Stimulated activated CD4-positive, alpha-beta T cell treated with anti-CD3 and anti-CD28 coated beads, TNF-alpha, amount 100 ng/mL, for 4 hours (primary cell): Measurements from ENCODE around the gene STAT3.
"Not testable (repeated sequence)": the region's sequence is repeated elsewhere in the genome, so short reads cannot be mapped to it uniquely, and the experiment has no call there.

Experiments
- DNase-seq, 3 experiments: peaks; one replicate each; pipeline ENCODE4 v3.0.0-alpha.2; 2020; ENCODE audit warnings: low read depth in 3 of 3

Gene STAT3

GRCh38 chr17:42386777-42387657 lies 1.2 kb downstream of the STAT3 start:
- no peak for DNase-seq

DNA sequence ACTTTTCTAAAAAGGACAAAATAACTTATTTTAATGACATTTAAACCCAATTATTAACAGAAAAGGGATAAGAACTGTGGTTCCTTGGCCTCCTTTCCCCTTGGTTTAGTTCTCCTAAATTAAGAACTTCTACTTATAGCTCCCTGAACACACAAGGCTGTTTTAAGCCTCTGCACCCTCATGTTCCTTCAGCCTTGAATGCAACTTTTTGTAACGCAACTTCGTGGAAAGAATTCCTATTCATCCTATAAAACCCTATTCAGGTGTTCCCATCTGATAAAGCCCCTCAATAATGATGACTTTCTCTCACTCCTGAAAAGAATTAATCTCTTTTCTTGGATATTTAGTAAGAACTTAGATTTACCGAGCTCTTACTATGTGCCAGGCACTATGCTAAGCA lies 6.3 kb downstream of the STAT3 start:
- DNase-seq, result no peak

GRCh38 chr17:42380935-42381334 lies 7.3 kb downstream of the STAT3 start:
- no peak for DNase-seq

- no peak for DNase-seq
Observed at GRCh38 chr17:42378959-42379594, 9.2 kb downstream of the STAT3 start.

- no peak for DNase-seq
Observed at GRCh38 chr17:42378359-42378958, 9.8 kb downstream of the STAT3 start.

- DNase-seq, result no peak
Observed at GRCh38 chr17:42373896-42374295, 14.3 kb downstream of the STAT3 start.

- no peak for DNase-seq
Observed at GRCh38 chr17:42372142-42372541, 16.1 kb downstream of the STAT3 start.

GRCh38 chr17:42368797-42369561 lies 19.3 kb downstream of the STAT3 start:
- DNase-seq, result not testable (repeated sequence)

DNA sequence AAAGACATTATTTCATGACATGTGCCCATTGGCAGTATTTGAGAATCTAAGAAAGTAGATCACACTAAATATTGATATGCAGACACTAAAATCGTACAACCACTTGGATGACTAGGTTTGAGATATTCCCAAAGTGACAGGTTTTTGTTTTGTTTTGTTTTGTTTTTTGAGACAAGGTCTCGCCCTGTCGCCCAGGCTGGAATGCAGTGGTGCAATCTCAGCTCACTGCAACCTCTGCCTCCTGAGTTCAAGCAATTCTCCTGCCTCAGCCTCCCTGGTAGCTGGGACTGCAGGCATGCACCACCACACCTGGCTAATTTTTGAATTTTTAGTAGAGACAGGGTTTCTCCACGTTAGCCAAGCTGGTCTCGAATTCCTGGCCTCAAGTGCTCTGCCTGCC lies 19.9 kb downstream of the STAT3 start:
- DNase-seq, result not testable (repeated sequence)

GRCh38 chr17:42366176-42367023 lies 21.8 kb downstream of the STAT3 start:
- DNase-seq, result not testable (repeated sequence)

DNA sequence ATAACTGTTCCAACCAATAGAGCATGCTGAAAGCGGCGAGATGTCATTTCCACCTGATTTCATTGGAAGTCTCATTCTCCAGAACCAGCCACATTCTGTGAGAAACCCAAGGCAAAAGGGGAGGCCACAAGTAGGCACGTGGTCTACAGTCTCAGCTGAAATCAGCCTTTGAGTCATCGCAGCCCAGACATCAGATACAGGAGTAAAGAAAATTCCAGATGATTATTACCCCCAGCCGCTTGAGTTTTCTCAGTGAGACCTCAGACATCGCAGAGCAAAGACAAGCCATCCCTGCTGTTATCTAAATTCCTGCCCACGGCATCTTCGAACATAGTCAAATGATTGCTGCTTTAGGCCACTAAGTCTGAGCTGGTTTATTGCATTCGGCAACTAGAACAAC lies 23.1 kb downstream of the STAT3 start:
- no peak for DNase-seq

GRCh38 chr17:42363767-42364585 lies 24.3 kb downstream of the STAT3 start:
- peak in 1 of 3 experiments; percentile 9 for DNase-seq

GRCh38 chr17:42363231-42363630 lies 25.0 kb downstream of the STAT3 start:
- DNase-seq, result no peak

DNA sequence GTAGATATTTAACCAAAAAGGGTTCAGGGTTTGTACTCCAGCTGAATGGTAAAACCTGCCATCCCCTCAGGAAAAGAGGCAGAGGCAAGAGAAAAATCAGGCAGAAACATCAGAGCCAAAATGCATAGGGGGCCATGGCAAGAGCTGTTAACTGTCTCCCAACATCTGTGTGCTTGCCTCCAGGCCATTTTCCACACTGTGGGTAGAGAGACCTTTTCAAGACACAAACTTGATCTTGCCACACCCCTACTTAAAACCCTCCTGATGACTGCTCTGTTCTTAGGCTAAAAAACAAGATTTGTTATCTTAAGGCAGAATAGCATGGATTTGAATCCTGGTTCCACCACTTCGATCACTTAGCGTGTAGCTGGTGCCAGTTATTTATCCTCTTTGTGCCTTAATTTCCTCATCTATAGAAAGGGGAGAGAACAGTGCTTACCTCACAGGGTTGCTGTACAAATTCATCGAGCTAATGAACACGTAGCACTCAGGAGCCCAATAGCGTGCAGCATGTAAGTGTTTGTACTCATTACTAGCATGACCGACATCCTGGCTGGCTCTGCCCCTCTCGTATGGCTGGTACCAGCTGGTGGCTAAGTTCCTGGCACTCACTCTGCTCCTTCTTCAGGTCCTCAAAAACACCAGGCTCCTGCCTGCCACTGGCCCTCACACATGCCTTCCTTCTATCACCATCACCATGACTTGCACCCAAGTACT lies 25.8 kb downstream of the STAT3 start:
- DNase-seq, result no peak

GRCh38 chr17:42361781-42362186 lies 26.5 kb downstream of the STAT3 start:
- DNase-seq, result peak in 2 of 3 experiments; percentile 23 to 40

GRCh38 chr17:42360388-42360787 lies 27.9 kb downstream of the STAT3 start:
- DNase-seq, result not testable (repeated sequence)

- no peak for DNase-seq
Observed at GRCh38 chr17:42359133-42359532, 29.1 kb downstream of the STAT3 start.

- no peak for DNase-seq
Observed at GRCh38 chr17:42358434-42358833, 29.8 kb downstream of the STAT3 start.
